IMR-90 (cell line): ENCODE results near the gene IRS2. TPM values are rescaled to one million over a fixed set of nuclear protein-coding genes. Genes with fewer than 3 reads are reported as not detected.

Source experiments
- ATAC-seq: fragments of 200-7000 bp; cut with Tn5 transposase; 2 replicates; pipeline ENCODE4 v1.9.1; 2020; ENCODE audit warnings: low read depth, mild to moderate bottlenecking, moderate library complexity
- BruUV-seq: library from RNA; stranded (reverse); fragments of 400-500 nt; replicated peaks from 2 replicates; lab custom pipeline; 2021; lab: Mats Ljungman, UMichigan
- CTCF ChIA-PET: fragments of 300-600 bp; formaldehyde crosslinking; extraction: SDS; loops from one replicate; lab custom pipeline; 2021; ENCODE audit warnings: antibody characterized with exemption; lab: Yijun Ruan, JAX
- POLR2A ChIA-PET: fragments of 300-600 bp; sonication (Branson Sonifier 250); formaldehyde crosslinking; loops from one replicate; lab custom pipeline; 2022; ENCODE audit warnings: antibody characterized with exemption; ENCODE audit not compliant: unreplicated experiment; lab: Charles Lee
- DNase-seq: peaks from one replicate; pipeline ENCODE4 v3.0.0; 2013
- H2AFZ ChIP-seq: replicated peaks from 2 replicates; pipeline ENCODE3; 2013; ENCODE audit warnings: low read length, mild to moderate bottlenecking; ENCODE audit not compliant: poor library complexity
- H2AK5ac ChIP-seq: 2 replicates; pipeline ENCODE4 v1.6.1; 2013; ENCODE audit warnings: low read depth, low read length, inconsistent platforms
- H2AK9ac ChIP-seq: replicated peaks from 2 replicates; pipeline ENCODE3; 2013; ENCODE audit warnings: mild to moderate bottlenecking, low read depth, low read length, moderate library complexity; ENCODE audit not compliant: poor library complexity
- H2BK120ac ChIP-seq: 2 replicates; pipeline ENCODE4 v1.6.1; 2013; ENCODE audit warnings: low read depth, low read length, inconsistent platforms
- H2BK15ac ChIP-seq: 3 replicates; pipeline ENCODE4 v1.6.1; 2013; ENCODE audit warnings: low read depth, low read length, inconsistent platforms
- H2BK20ac ChIP-seq: 2 replicates; pipeline ENCODE4 v1.6.1; 2013; ENCODE audit warnings: low read depth, mild to moderate bottlenecking, inconsistent platforms, low read length, moderate library complexity
- H2BK5ac ChIP-seq: 2 replicates; pipeline ENCODE4 v1.6.1; 2013; ENCODE audit warnings: mild to moderate bottlenecking, low read depth, low read length, inconsistent platforms; ENCODE audit not compliant: poor library complexity, severe bottlenecking
- H3K14ac ChIP-seq: replicated peaks from 2 replicates; pipeline ENCODE4 v1.6.1; 2013; ENCODE audit warnings: low read depth, low read length, inconsistent platforms
- H3K18ac ChIP-seq: 2 replicates; pipeline ENCODE4 v1.6.1; 2013; ENCODE audit warnings: low read depth, low read length, control low read depth
- H3K23ac ChIP-seq: 2 replicates; pipeline ENCODE4 v1.6.1; 2013; ENCODE audit warnings: low read depth, low read length, inconsistent platforms
- H3K27ac ChIP-seq: 2 replicates; pipeline ENCODE4 v1.5.1; 2013; ENCODE audit warnings: mild to moderate bottlenecking, control low read depth, low read length; ENCODE audit not compliant: insufficient read depth
- H3K27me3 ChIP-seq: 2 replicates; pipeline ENCODE4 v1.6.1; 2013; ENCODE audit warnings: low read length; ENCODE audit not compliant: control insufficient read depth, insufficient read depth
- H3K36me3 ChIP-seq: 2 replicates; pipeline ENCODE4 v1.6.1; 2013; ENCODE audit warnings: low read length, mixed read lengths; ENCODE audit not compliant: control insufficient read depth, insufficient read depth
- H3K4ac ChIP-seq: 2 replicates; pipeline ENCODE4 v1.6.1; 2013; ENCODE audit warnings: low read depth, low read length, inconsistent platforms
- H3K4me1 ChIP-seq: 2 replicates; pipeline ENCODE4 v1.6.1; 2013; ENCODE audit warnings: low read length, mixed read lengths; ENCODE audit not compliant: control insufficient read depth, insufficient read depth
- H3K4me2 ChIP-seq: 2 replicates; pipeline ENCODE4 v1.6.1; 2013; ENCODE audit warnings: low read depth, mild to moderate bottlenecking, control low read depth, low read length, moderate library complexity
- H3K4me3 ChIP-seq: 2 replicates; pipeline ENCODE4 v1.5.1; 2013; ENCODE audit warnings: low read depth, mild to moderate bottlenecking, control low read depth, low read length, moderate library complexity; ENCODE audit not compliant: insufficient read depth
- H3K56ac ChIP-seq: 2 replicates; pipeline ENCODE4 v1.6.1; 2013; ENCODE audit warnings: low read length, inconsistent platforms; ENCODE audit not compliant: insufficient read depth; ENCODE audit errors: extremely low read depth
- H3K79me1 ChIP-seq, 2 experiments: 2 replicates each; pipeline ENCODE4 v1.6.1; 2013; ENCODE audit warnings: low read length in 2 of 2, inconsistent platforms in 1 of 2, low read depth in 1 of 2
- H3K9ac ChIP-seq: 2 replicates; pipeline ENCODE4 v1.6.1; 2013; ENCODE audit warnings: low read depth, low read length, control low read depth
- H3K9me1 ChIP-seq: 2 replicates; pipeline ENCODE4 v1.6.1; 2013; ENCODE audit warnings: low read length, inconsistent platforms; ENCODE audit not compliant: insufficient read depth
- H3K9me3 ChIP-seq: 2 replicates; pipeline ENCODE4 v1.6.1; 2013; ENCODE audit warnings: low read length; ENCODE audit not compliant: control insufficient read depth, insufficient read depth
- H4K20me1 ChIP-seq: 2 replicates; pipeline ENCODE4 v1.6.1; 2013; ENCODE audit warnings: low read length, inconsistent platforms; ENCODE audit not compliant: insufficient read depth
- H4K5ac ChIP-seq: 2 replicates; pipeline ENCODE4 v1.6.1; 2013; ENCODE audit warnings: mild to moderate bottlenecking, low read depth, low read length, control low read depth
- H4K8ac ChIP-seq, 2 experiments: 2 replicates each; pipeline ENCODE4 v1.6.1; 2013; ENCODE audit warnings: low read depth in 2 of 2, low read length in 2 of 2, control low read depth in 1 of 2, inconsistent platforms in 1 of 2
- H4K91ac ChIP-seq: 2 replicates; pipeline ENCODE4 v1.6.1; 2013; ENCODE audit warnings: low read depth, low read length, inconsistent platforms; ENCODE audit not compliant: insufficient read depth
- CEBPB ChIP-seq: IDR thresholded peaks from 2 replicates; pipeline ENCODE4 v1.6.1; 2012; ENCODE audit warnings: low read depth, low read length, improper control_type of control experiment
- CHD1 ChIP-seq: IDR thresholded peaks from 2 replicates; pipeline ENCODE4 v1.6.1; 2012; ENCODE audit warnings: low read depth, low read length, improper control_type of control experiment
- MXI1 ChIP-seq: IDR thresholded peaks from 2 replicates; pipeline ENCODE4 v1.6.1; 2012; ENCODE audit warnings: low read depth, mild to moderate bottlenecking, low read length, moderate library complexity, borderline replicate concordance
- NFE2L2 ChIP-seq: fragments of 150-350 bp; IDR thresholded peaks from 2 replicates; pipeline ENCODE4 v1.6.1; 2016; ENCODE audit warnings: low read depth, mild to moderate bottlenecking, low read length
- WGBS, 2 experiments: methylation state at CpG; one replicate each; pipeline versions ENCODE4 v1.1.5 to v1.1.7; 2013; ENCODE audit warnings: missing lambda C conversion rate in 2 of 2; ENCODE audit not compliant: insufficient read length in 1 of 2; ENCODE audit errors: extremely low coverage in 2 of 2; 5-methylcytosine and 5-hydroxymethylcytosine counted together
- dilution Hi-C: fragments of 300-500 bp; cut with HindIII; formaldehyde crosslinking; loops from one replicate; pipeline ENCODE4 v1.14.3; 2018; ENCODE audit warnings: low sequenced_read_pairs; ENCODE audit not compliant: unreplicated experiment
- in situ Hi-C: fragments of 300-500 bp; cut with MboI; formaldehyde crosslinking; loops from 3 replicates; pipeline ENCODE4 v1.14.3; 2019; ENCODE audit warnings: low sequenced_read_pairs, inconsistent platforms, mixed read lengths
- intact Hi-C: fragments of 100-400 bp; cut with micrococcal nuclease; formaldehyde crosslinking; loops from 2 replicates; pipeline ENCODE4 v1.10.0; 2022
- polyA plus RNA-seq, 3 experiments: library from polyadenylated mRNA; depleted of rRNA; stranded (reverse); fragments of >200 nt; gene quantifications; 2 replicates each; pipeline ENCODE4 v1.2.3, GENCODE V29; 2012; ENCODE audit warnings: low replicate concordance in 1 of 3
- total RNA-seq: library from RNA; depleted of rRNA; stranded (reverse); fragments of >200 nt; gene quantifications from 2 replicates; pipeline ENCODE4 v1.2.3, GENCODE V29; 2012
- TF ChIP-seq, protein P1 (sequence below): conservative IDR thresholded peaks from 2 replicates; pipeline ENCODE4 v1.5.1; 2012; ENCODE audit warnings: mild to moderate bottlenecking, low read depth, low read length, improper control_type of control experiment
- TF ChIP-seq, protein P2 (sequence below): fragments of 150-350 bp; IDR thresholded peaks from 2 replicates; pipeline ENCODE4 v1.6.1; 2017; ENCODE audit warnings: mild to moderate bottlenecking, antibody characterized with exemption, low read length, low read depth

The IRS2 gene
- total and polyA plus RNA-seq, 2 of the 4 experiments (the other 2 are of a cell fraction) = 0.36 to 1.4 TPM

GRCh38 chr13:109809216-109809932 lies 23.0 kb upstream of the IRS2 start:
- Histone ChIP-seq H3K27me3 (peaks cover 27% of the 10 kb centered on the region), H2AK9ac (no peak overlapping the region), H4K8ac (no peak overlapping the region), H2BK5ac (no peak overlapping the region), H4K20me1 (no peaks in the 10 kb centered on the region), H3K56ac (no peak overlapping the region), H2AFZ (peak overlapping the region; percentile 49), H3K9ac (no peak overlapping the region), H3K23ac (no peak overlapping the region), H3K9me3 (no peaks in the 10 kb centered on the region), H3K14ac (no peak overlapping the region), H2BK120ac (no peak overlapping the region), H3K27ac (no peak overlapping the region), H3K18ac (no peak overlapping the region), H3K4me3 (no peak overlapping the region), H3K4me1 (no peaks in the 10 kb centered on the region), H3K79me1 (no peaks in the 10 kb centered on the region), H3K36me3 (no peaks in the 10 kb centered on the region), H3K4me2 (no peak overlapping the region), H3K9me1 (no peaks in the 10 kb centered on the region), H2BK15ac (no peak overlapping the region), H2AK5ac (no peak overlapping the region), H2BK20ac (no peak overlapping the region), H4K5ac (no peak overlapping the region), H4K91ac (no peak overlapping the region), H3K4ac (no peak overlapping the region)
- CTCF ChIA-PET = no interaction called here
- dilution Hi-C loops (no loop called here), intact Hi-C loops (no loop called here), in situ Hi-C loops (no loop called here)
- BruUV-seq = no TSS peak
- 70% methylated on average over 2 of the region's 14 CpGs; no CpG with 5 or more reads in 1 of the 2 experiments for WGBS, 2 experiments
- TF ChIP-seq, protein P1, sequence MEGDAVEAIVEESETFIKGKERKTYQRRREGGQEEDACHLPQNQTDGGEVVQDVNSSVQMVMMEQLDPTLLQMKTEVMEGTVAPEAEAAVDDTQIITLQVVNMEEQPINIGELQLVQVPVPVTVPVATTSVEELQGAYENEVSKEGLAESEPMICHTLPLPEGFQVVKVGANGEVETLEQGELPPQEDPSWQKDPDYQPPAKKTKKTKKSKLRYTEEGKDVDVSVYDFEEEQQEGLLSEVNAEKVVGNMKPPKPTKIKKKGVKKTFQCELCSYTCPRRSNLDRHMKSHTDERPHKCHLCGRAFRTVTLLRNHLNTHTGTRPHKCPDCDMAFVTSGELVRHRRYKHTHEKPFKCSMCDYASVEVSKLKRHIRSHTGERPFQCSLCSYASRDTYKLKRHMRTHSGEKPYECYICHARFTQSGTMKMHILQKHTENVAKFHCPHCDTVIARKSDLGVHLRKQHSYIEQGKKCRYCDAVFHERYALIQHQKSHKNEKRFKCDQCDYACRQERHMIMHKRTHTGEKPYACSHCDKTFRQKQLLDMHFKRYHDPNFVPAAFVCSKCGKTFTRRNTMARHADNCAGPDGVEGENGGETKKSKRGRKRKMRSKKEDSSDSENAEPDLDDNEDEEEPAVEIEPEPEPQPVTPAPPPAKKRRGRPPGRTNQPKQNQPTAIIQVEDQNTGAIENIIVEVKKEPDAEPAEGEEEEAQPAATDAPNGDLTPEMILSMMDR = no peak
- no peak for TF ChIP-seq MXI1
- no peak for TF ChIP-seq CHD1
- TF ChIP-seq, protein P2, sequence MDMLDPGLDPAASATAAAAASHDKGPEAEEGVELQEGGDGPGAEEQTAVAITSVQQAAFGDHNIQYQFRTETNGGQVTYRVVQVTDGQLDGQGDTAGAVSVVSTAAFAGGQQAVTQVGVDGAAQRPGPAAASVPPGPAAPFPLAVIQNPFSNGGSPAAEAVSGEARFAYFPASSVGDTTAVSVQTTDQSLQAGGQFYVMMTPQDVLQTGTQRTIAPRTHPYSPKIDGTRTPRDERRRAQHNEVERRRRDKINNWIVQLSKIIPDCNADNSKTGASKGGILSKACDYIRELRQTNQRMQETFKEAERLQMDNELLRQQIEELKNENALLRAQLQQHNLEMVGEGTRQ = no peak
- TF ChIP-seq NFE2L2 = no peak
- no peak for TF ChIP-seq CEBPB
- POLR2A ChIA-PET = no interaction called here
- ATAC-seq = no peak
- DNase-seq = peak; percentile 27
